Body of pancreas (tissue), 4 donors: ENCODE data around the gene CADPS.

Source experiments
- POLR2A ChIP-seq, 3 donors: fragments of 450-650 bp; IDR thresholded peaks; one replicate each; pipeline ENCODE4 v1.6.1; 2016; ENCODE audit warnings: antibody characterized with exemption in 3 of 3, mild to moderate bottlenecking in 2 of 3
- TF ChIP-seq, protein P1 (sequence below), 7 experiments: fragments of 450-650 bp in 4 of 7; fragments of 200-600 bp in 3 of 7; sonication (generic) in 3 of 7; IDR thresholded peaks; one replicate each; pipeline ENCODE4 v1.5.1; 2016 to 2019; ENCODE audit warnings: antibody characterized with exemption in 7 of 7

DNA sequence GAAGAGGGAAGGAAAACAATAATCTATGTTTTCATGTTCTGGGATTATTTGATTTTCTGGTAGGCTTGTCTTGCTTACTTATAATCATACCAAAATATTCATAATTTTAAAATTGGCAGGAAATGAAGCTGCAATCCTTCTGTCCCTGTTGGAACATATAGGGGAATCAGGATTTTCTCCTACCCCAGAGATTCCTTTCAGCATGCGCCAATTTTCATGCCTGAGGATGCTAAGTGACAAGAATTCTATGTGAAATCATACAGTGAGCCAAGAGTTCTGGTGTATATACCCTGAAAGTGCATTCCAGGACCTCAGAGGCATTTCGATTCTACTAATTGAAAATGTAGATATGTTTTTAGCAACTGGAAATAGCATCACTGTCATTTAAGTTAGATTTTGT, 9.9 kb upstream of the CADPS start:
- TF ChIP-seq, protein P1, sequence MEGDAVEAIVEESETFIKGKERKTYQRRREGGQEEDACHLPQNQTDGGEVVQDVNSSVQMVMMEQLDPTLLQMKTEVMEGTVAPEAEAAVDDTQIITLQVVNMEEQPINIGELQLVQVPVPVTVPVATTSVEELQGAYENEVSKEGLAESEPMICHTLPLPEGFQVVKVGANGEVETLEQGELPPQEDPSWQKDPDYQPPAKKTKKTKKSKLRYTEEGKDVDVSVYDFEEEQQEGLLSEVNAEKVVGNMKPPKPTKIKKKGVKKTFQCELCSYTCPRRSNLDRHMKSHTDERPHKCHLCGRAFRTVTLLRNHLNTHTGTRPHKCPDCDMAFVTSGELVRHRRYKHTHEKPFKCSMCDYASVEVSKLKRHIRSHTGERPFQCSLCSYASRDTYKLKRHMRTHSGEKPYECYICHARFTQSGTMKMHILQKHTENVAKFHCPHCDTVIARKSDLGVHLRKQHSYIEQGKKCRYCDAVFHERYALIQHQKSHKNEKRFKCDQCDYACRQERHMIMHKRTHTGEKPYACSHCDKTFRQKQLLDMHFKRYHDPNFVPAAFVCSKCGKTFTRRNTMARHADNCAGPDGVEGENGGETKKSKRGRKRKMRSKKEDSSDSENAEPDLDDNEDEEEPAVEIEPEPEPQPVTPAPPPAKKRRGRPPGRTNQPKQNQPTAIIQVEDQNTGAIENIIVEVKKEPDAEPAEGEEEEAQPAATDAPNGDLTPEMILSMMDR (IDR thresholded peaks at IDR 0.05), result no peak
- no peak for TF ChIP-seq POLR2A (IDR thresholded peaks at IDR 0.05)
